ENCODE measurements around the gene ARRDC3.

Gene ARRDC3

DNA sequence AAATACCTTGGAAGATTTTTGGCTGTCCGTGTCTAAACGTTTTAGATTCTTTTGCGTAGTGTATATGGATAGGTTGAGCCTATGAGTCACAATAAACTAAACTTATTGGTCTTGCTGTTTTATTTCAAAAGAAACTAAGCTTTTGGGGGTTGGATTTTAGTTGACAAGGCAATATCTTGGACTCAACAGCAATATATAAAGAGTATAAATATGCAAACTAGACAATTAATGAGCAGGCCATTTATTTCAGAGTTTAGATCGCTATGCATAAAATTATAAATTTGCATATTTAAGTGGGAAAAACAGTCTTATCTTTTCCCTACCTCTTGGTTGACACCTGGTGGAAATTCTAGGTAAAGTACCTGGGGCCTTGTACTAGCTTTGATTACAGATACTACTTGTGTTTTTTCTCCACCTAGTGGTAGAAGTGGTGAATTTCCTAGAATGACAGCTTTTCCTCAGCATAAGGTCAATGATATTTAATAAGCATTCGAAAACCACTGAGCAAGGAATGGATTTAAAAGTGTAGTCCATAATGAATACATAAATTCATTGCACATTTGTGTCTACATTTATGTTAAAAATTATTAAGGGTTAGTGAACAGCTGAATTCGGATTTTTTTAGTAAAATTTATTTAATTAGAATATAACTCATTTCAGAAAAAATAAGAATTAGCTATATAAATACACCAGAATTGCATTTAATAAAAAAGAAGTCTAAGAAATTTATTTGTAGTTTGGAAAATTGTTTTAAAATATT is 1.7 kb upstream of the ARRDC3 start:
- DNase-seq (ENCODE audit: low read depth): peak; percentile 86

GRCh38 chr5:91383956-91384300 is 811 bp upstream of the ARRDC3 start:
- DNase-seq (ENCODE audit: low read depth): no peak

- peak; percentile 46 for DNase-seq (ENCODE audit: low read depth)
Observed at GRCh38 chr5:91382530-91383026, 539 bp downstream of the ARRDC3 start.

- peak; percentile 69 for DNase-seq (ENCODE audit: low read depth)
Observed at GRCh38 chr5:91381774-91382359, 1.2 kb downstream of the ARRDC3 start.

GRCh38 chr5:91381239-91381773 is 1.8 kb downstream of the ARRDC3 start:
- no peak for DNase-seq (ENCODE audit: low read depth)

DNA sequence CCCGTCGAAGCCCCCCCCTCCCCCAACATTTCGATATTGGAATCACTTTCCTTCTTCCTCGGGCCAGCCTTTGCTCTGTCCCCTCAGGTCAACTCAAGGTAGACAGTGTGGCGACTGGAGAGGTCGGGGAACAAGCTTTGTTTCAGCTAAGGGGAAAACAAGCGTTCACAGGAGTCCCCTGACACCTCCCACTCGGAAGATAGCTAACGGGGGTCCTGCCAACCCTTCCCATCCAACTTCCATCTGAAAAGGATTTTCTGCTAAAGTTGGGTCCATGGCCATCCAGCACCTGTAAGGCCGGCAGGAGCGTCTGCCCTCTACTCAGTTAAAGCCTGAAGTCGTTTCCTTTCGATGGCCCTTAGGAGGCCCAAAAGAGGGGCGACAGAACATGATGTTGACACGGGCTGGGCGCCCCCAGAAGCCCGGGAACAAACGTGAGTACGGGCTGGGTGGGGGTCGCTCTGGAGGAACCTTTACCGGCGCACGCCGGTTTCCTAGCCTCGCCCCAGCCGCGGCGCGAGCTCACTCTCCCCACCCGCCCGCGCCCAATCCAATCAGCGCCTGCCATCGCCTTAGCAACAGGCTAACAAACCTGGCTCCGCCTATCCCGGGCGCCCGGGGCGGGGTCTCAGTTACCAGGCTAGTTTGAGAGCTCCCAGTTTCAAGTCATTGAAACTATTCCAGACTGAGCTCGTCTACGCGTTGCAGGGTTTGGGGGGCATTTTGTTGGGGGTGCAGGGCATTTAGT is 2.5 kb downstream of the ARRDC3 start:
- DNase-seq (ENCODE audit: low read depth): peak; percentile 93

DNA sequence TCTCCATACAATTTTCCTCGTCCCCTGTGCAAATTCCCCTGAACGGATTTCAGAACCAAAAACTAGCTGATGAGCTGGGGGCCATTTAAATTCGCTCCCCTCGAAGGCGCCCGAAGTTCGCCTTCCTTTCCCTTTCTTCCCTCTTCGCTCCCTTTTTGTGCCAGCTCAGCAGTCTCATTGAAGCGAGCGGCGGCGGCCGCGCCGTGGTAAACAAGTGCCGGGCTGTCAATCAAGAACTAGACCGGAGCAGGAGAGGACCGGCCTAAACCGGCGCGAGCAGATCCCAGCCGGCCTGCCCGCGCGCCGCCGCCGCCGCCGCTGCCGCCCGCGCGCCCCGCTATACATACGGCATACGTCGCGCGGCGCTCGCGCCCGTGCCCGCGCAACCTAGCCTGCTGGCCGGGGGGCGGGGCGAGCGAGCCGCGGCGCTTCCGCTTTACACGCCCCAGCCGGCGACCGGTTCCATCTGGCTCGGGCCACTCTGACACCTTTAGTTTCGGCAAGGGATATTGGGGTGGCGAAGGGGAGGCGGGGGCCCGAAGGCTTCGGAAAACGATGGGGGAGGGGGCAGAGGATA is 3.1 kb downstream of the ARRDC3 start:
- peak; percentile 94 for DNase-seq (ENCODE audit: low read depth)

DNA sequence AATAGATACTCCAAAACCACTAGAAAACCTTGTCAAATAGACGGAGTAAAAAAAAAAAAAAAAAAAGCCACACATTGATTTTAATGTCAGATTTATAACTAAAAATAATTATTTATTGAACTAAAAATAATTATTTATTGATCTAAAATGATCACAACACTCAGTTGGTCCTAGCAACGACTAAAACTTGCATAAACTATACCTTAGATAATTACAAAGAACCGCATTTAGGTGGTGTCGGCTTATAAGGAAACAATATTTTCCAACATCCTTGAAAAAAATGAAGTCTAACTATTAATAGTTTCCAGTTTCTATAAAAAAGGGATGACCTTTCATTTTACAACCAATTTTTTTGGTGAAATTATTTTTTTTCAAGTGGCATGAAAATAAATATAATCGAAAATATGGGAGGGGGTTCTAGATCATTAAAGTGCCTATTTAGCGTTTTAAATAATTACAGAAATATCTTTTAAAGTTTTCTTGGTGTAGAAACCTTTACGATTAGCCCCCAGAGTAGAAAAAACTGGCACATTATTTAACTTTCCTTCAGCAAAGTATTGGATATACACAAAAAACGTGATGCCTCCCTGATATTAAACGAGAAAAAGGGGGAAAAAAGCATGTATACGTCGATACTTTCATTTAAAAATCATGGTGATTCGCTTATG is 3.7 kb downstream of the ARRDC3 start:
- DNase-seq (ENCODE audit: low read depth): no peak

- DNase-seq (ENCODE audit: low read depth): no peak
Observed at GRCh38 chr5:91378752-91379211, 4.3 kb downstream of the ARRDC3 start.

GRCh38 chr5:91374893-91375520 is 8.1 kb downstream of the ARRDC3 start:
- DNase-seq (ENCODE audit: low read depth): no peak

- DNase-seq (ENCODE audit: low read depth): no peak
Observed at GRCh38 chr5:91373600-91373999, 9.5 kb downstream of the ARRDC3 start.

DNA sequence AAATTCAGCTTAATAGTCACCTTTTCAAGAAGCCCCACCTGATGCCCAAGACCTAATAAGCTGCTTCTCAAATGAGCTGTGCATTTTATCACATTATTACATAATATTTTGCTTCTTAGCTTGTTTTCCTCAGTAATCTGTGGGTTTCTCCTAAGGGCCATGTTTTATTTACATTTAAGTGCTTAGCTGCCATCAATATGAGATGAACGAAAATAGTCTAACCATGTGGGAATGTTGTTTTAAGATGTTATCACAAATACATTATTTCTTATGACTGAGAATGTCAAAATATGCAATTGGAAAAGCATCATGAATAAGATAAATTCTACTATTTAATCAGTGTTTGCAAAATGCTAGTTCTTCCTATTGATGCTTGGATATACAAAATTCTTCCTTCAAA is 10.1 kb downstream of the ARRDC3 start:
- peak; percentile 41 for DNase-seq (ENCODE audit: low read depth)

- DNase-seq (ENCODE audit: low read depth): no peak
Observed at GRCh38 chr5:91369480-91369879, 13.6 kb downstream of the ARRDC3 start.

GRCh38 chr5:91367908-91368648 is 15.0 kb downstream of the ARRDC3 start:
- no peak for DNase-seq (ENCODE audit: low read depth)

GRCh38 chr5:91367344-91367743 is 15.8 kb downstream of the ARRDC3 start:
- DNase-seq (ENCODE audit: low read depth): no peak

DNA sequence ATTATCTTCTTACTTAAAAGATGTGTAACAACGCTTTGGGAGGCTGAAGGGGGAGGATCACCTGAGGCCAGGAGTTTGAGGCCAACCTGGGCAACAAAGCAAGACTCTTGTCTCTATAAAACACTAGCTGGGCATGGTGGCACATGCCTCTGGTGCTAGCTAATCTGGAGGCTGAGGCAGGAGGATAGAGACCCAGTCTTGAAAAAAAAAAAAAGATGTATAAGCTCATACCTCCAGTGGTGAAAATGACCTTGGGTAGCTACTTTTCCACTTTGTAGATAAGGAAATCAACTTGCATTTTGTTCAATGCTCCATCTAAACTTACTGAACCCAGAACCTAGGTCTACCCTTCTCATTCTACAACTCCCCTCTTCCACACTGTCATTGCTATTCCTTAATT is 16.6 kb downstream of the ARRDC3 start:
- DNase-seq (ENCODE audit: low read depth): no peak

- no peak for DNase-seq (ENCODE audit: low read depth)
Observed at GRCh38 chr5:91365498-91365897, 17.6 kb downstream of the ARRDC3 start.

DNA sequence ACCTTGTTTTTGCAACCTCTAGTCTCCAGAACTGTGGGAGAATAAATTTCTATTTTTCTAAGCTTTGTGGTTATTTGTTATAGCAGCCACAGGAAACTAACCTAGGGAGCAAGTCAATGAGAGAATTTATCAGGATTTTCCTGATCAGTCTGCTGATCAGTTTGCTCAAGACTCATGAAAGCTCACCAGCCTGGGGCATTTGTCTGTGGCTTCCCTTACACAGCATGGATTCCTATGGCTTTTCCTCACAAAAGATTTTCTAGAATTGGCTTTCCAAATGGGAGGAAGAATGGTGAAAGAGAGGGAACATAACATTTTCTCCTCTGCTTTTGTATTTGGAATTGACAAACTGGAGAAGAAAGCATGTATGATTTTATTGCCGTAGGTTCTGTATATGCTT is 20.2 kb downstream of the ARRDC3 start:
- DNase-seq (ENCODE audit: low read depth): no peak

DNA sequence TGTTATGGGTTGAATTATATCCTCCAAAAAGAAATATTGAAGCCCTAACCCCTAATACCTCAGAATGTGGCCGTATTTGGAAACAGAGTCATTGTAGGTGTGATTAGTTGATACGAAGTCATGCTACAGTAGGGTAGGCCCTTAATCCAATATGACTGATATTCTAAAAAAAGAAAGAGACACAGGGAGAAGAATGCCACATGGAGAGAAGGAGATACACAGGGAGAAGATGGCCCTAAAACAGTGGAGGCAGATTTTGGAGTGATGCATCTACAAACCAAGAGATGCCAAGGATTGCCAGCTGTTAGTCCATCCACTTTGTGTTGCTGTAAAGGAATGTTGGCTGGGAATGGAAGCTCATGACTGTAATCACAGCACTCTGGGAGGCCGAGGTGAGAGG is 21.3 kb downstream of the ARRDC3 start:
- no peak for DNase-seq (ENCODE audit: low read depth)

DNA sequence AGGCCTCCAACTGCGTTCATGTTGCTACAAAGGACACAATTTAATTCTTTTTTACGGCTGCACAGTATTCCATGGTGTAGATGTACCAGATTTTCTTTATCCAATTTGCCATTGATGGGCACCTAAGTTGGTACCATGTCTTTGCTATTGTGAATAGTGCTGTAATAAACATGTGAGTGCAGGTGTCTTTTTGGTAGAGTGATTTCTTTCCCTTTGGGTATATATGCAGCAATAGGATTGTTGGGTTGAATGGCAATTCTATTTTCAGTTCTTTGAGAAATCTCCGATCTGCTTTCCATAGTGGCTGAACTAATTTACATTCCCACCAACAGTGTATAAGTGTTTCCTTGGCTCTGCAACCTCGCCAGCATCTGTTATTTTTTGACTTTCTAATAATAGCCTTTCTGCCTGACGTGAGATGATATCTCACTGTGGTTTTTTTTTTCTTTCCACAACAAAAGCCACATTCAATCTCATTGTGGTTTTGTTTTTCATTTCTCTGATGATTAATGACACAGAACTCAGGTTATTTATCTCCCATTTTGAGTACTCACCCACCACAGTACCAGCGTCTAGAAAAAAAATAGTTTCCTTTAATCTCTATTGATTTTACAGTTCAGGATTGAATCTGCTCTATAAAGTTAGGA is 21.9 kb downstream of the ARRDC3 start:
- peak; percentile 21 for DNase-seq (ENCODE audit: low read depth)
